ENCODE results near the gene CD46.

Gene CD46

GRCh38 chr1:207748737-207749528 lies 2.9 kb upstream of the CD46 start:
- H3K27ac ChIP-seq, result no peak overlapping the region
- TF ChIP-seq ZFX (IDR thresholded peaks at IDR 0.05) (no peak), CTCF (conservative IDR thresholded peaks at IDR 0.05) (no peak)

GRCh38 chr1:207750631-207751305 lies 1.1 kb upstream of the CD46 start:
- no peak for TF ChIP-seq ZFX (IDR thresholded peaks at IDR 0.05)
- TF ChIP-seq CTCF (conservative IDR thresholded peaks at IDR 0.05), result no peak
- H3K27ac ChIP-seq, result peak overlapping the region; percentile 89

- peak; percentile 42 for TF ChIP-seq ZFX (IDR thresholded peaks at IDR 0.05)
- peak overlapping the region; percentile 89 for H3K27ac ChIP-seq
These were observed 428 bp upstream of the CD46 start for GRCh38 chr1:207751463-207751789.

GRCh38 chr1:207752456-207752998 lies 673 bp downstream of the CD46 start:
- no peak for TF ChIP-seq ZFX (IDR thresholded peaks at IDR 0.05)
- H3K27ac ChIP-seq, result peak overlapping the region; percentile 89

- no peak for TF ChIP-seq ZFX (IDR thresholded peaks at IDR 0.05)
- TF ChIP-seq CTCF (conservative IDR thresholded peaks at IDR 0.05), result no peak
- H3K27ac ChIP-seq, result peak overlapping the region; percentile 89
These were observed 1.8 kb downstream of the CD46 start for GRCh38 chr1:207753611-207754010.

- H3K27ac ChIP-seq, result peak overlapping the region; percentile 32; the same call in 1 of the 2 replicates
- no peak for TF ChIP-seq ZFX (IDR thresholded peaks at IDR 0.05)
- TF ChIP-seq CTCF (conservative IDR thresholded peaks at IDR 0.05), result no peak
These were observed 2.2 kb downstream of the CD46 start for GRCh38 chr1:207754011-207754410.

- peak overlapping the region; percentile 32; the same call in 1 of the 2 replicates for H3K27ac ChIP-seq
- TF ChIP-seq ZFX (IDR thresholded peaks at IDR 0.05), result no peak
These were observed 3.3 kb downstream of the CD46 start for GRCh38 chr1:207754974-207755700.

- TF ChIP-seq CTCF (conservative IDR thresholded peaks at IDR 0.05) (no peak), ZFX (IDR thresholded peaks at IDR 0.05) (no peak)
- no peak overlapping the region for H3K27ac ChIP-seq
These were observed 4.2 kb downstream of the CD46 start for GRCh38 chr1:207755846-207756693.
